Coronary artery (tissue), 2 donors: Measurements from ENCODE around the gene KCNMA1.

ENCODE experiments used
- DNase-seq: peaks from one replicate; pipeline ENCODE4 v3.0.0-alpha.2; 2017; ENCODE audit warnings: low spot score
- H3K27ac ChIP-seq, 2 donors: fragments of 200-600 bp; sonication (generic); one replicate each; pipeline ENCODE4 v1.5.1; 2016 to 2019
- H3K4me3 ChIP-seq: fragments of 200-600 bp; sonication (generic); 2 replicates; pipeline ENCODE4 v1.5.1; 2016; ENCODE audit warnings: mild to moderate bottlenecking, moderate library complexity
- TF ChIP-seq, protein P1 (sequence below): fragments of 200-600 bp; sonication (generic); IDR thresholded peaks from one replicate; pipeline ENCODE4 v1.5.1; 2019; ENCODE audit warnings: antibody characterized with exemption

The KCNMA1 gene

DNA sequence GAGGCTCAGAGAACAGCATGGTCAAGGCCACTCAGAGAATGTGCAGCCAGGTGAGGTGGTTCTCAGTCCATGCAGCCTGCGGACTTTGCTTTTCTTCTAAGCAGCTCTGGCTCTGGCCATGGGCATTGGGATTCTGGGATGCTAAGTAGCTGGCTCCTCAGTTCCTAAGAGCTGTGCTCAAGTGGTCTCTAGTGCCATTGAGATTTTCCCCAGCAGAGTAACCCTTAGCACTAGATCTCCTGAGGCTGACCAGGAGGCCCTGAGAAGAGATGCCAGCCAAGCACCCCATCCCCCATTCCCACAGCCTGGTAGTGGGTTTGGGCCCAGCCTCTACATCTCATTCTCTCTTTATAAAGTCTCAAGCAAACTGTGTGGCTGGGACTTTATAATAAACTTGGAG, 77.1 kb downstream of the KCNMA1 start:
- DNase-seq, result no peak
- peak overlapping the region in 1 of 2 donors; percentile 44 for H3K27ac ChIP-seq
- no peak overlapping the region for H3K4me3 ChIP-seq
- TF ChIP-seq, protein P1, sequence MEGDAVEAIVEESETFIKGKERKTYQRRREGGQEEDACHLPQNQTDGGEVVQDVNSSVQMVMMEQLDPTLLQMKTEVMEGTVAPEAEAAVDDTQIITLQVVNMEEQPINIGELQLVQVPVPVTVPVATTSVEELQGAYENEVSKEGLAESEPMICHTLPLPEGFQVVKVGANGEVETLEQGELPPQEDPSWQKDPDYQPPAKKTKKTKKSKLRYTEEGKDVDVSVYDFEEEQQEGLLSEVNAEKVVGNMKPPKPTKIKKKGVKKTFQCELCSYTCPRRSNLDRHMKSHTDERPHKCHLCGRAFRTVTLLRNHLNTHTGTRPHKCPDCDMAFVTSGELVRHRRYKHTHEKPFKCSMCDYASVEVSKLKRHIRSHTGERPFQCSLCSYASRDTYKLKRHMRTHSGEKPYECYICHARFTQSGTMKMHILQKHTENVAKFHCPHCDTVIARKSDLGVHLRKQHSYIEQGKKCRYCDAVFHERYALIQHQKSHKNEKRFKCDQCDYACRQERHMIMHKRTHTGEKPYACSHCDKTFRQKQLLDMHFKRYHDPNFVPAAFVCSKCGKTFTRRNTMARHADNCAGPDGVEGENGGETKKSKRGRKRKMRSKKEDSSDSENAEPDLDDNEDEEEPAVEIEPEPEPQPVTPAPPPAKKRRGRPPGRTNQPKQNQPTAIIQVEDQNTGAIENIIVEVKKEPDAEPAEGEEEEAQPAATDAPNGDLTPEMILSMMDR, result no peak

GRCh38 chr10:77560052-77560451, 77.6 kb downstream of the KCNMA1 start:
- H3K4me3 ChIP-seq, result no peak overlapping the region
- TF ChIP-seq, protein P1, result no peak
- H3K27ac ChIP-seq, result peak overlapping the region in 1 of 2 donors; percentile 44
- no peak for DNase-seq

DNA sequence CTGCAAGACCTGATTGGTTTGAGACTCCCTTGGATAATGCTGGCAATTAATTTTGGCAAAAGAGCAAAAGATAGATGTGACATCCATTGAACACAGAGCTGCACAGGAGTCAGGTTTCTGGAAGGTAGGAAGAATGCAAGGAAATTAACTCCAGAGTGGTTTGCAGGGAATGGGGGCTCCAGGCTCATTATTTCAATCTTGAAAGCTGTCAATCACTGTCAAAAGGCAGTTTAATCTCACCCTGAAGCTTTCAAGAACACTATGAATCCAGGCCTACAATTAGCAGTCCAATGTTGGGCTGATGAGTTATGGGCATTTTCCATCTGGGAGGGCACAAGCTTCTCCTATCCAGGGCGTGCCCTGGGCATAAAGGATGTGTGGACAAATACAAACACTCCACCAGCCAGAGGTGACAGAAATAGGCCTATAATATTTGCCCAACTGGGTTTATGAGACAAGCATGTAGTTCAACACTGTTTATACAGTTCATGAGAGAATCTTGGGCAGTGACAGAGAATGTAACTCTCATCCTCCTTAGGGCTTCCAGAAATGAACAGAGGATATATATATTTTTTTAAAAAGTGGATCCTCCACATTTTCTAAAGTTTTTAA, 80.5 kb downstream of the KCNMA1 start:
- H3K27ac ChIP-seq, result peak overlapping the region in 1 of 2 donors; percentile 92
- TF ChIP-seq, protein P1, result no peak
- H3K4me3 ChIP-seq, result no peak overlapping the region
- no peak for DNase-seq

- no peak for DNase-seq
- peak overlapping the region; percentile 73 to 92 for H3K27ac ChIP-seq
Observed at GRCh38 chr10:77555591-77556212, 81.9 kb downstream of the KCNMA1 start.

DNA sequence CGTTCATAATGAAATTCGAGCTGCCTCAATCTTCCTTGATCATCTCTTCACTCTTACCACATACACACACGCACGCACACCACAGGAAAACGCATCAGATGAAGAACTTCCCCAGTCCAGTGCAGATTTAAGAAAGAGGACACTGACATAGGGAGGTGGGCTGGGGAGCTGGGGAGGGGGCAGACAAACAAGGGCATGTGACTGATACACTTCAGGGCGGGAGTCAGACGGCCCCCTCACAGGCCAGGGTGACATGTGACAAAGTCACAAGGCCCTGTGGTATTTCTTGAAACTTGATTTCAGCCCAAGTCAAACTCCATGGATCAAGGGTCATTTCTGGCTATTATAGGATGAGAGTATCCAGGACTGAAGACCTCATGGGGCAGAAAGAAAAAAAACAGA, 82.6 kb downstream of the KCNMA1 start:
- DNase-seq, result no peak

More at GRCh38 chr10:77555591-77556212, 81.9 kb downstream of the KCNMA1 start:
- TF ChIP-seq, protein P1, result no peak
- H3K4me3 ChIP-seq, result no peak overlapping the region

DNA sequence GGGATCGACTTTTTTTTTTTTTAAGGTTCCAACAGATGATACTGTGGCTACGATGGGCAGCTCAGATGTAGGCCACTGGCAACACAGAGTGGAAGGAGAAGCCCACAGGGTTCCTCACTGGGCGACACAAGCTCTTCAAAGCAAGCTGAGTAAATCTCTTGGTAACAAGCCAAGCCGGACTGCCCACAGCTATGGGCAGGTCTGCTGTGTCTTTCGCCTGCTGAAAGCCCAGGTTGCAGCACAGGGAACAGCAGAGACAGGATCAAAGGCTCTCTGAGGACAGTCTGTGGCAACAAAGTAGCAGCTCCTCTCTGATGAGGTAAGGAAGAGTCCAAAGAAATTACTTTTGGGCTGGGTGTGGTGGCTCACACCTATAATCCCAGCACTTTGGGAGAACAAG, 83.6 kb downstream of the KCNMA1 start:
- H3K27ac ChIP-seq, result peak overlapping the region; percentile 74 to 76
- DNase-seq, result no peak
- TF ChIP-seq, protein P1, result no peak
- no peak overlapping the region for H3K4me3 ChIP-seq

More for the DNA sequence above, 82.6 kb downstream of the KCNMA1 start:
- TF ChIP-seq, protein P1, result no peak
- no peak overlapping the region for H3K4me3 ChIP-seq
- H3K27ac ChIP-seq, result peak overlapping the region; percentile 73 to 92

- Histone ChIP-seq H3K27ac (peak overlapping the region; percentile 74 to 76), H3K4me3 (no peak overlapping the region)
- TF ChIP-seq, protein P1, result no peak
- no peak for DNase-seq
Observed at GRCh38 chr10:77553311-77553710, 84.3 kb downstream of the KCNMA1 start.
